Natural killer cell treated with Interleukin-12 subunit alpha and Interleukin-12 subunit beta and Interleukin-15 and Interleukin-18, amount 100 ng/mL, for 72 hours (primary cell): ENCODE results near the gene HAPLN1. TPM values are rescaled to one million over a fixed set of nuclear protein-coding genes. Genes with fewer than 3 reads are reported as not detected.

Experiments used
- ATAC-seq, 2 donors: fragments of 150-1000 bp; cut with Tn5 transposase in 1 of 2; sonication (Bioruptor Pico), chemical (Tn5 transposase) in 1 of 2; 2 replicates each; pipeline ENCODE4 v1.10.0; 2021
- DNase-seq: peaks from one replicate; pipeline ENCODE4 v3.0.0; 2022; ENCODE audit warnings: low spot score
- H3K27ac Mint-ChIP-seq, 2 donors: 1 replicate in 1 of 2; 2 replicates in 1 of 2; pipeline ENCODE4 v1.8.0; 2022; ENCODE audit warnings: mixed read lengths in 2 of 2, mild to moderate bottlenecking in 1 of 2, moderate library complexity in 1 of 2
- H3K27me3 Mint-ChIP-seq, 2 donors: 1 replicate in 1 of 2; 2 replicates in 1 of 2; pipeline ENCODE4 v1.8.0; 2022; ENCODE audit warnings: mixed read lengths in 2 of 2
- H3K36me3 Mint-ChIP-seq: one replicate; pipeline ENCODE4 v1.8.0; 2022; ENCODE audit warnings: mixed read lengths
- H3K4me1 Mint-ChIP-seq, 2 donors: 1 replicate in 1 of 2; 2 replicates in 1 of 2; pipeline ENCODE4 v1.8.0; 2022; ENCODE audit warnings: low read depth in 2 of 2, mixed read lengths in 2 of 2, mild to moderate bottlenecking in 1 of 2
- H3K4me3 Mint-ChIP-seq: one replicate; pipeline ENCODE4 v1.8.0; 2022; ENCODE audit warnings: mixed read lengths
- H3K9me3 Mint-ChIP-seq: 2 replicates; pipeline ENCODE4 v1.8.0; 2022; ENCODE audit warnings: mixed read lengths
- total RNA-seq, 2 donors: library from RNA; stranded (reverse); gene quantifications; one replicate each; pipeline ENCODE4 v1.2.3, GENCODE V29; 2022

Gene HAPLN1
- total RNA-seq, 2 donors from 2014 or later, result not detected

GRCh38 chr5:83645936-83646335 is 74.7 kb downstream of the HAPLN1 start:
- Mint-ChIP-seq H3K4me3 (no peak overlapping the region), H3K27ac (no peak overlapping the region), H3K27me3 (no peaks in the 10 kb centered on the region), H3K4me1 (no peaks in the 10 kb centered on the region), H3K36me3 (no peaks in the 10 kb centered on the region), H3K9me3 (no peaks in the 10 kb centered on the region)
- ATAC-seq (no peak), DNase-seq (no peak)

GRCh38 chr5:83644301-83644700 is 76.4 kb downstream of the HAPLN1 start:
- no peaks in the 10 kb centered on the region for H3K27me3 Mint-ChIP-seq
- H3K4me3 Mint-ChIP-seq, result no peak overlapping the region
- DNase-seq, result no peak
- no peak for ATAC-seq
- no peaks in the 10 kb centered on the region for H3K4me1 Mint-ChIP-seq
- no peaks in the 10 kb centered on the region for H3K9me3 Mint-ChIP-seq
- H3K27ac Mint-ChIP-seq, result no peak overlapping the region
- H3K36me3 Mint-ChIP-seq, result no peaks in the 10 kb centered on the region

- no peak for DNase-seq
- H3K36me3 Mint-ChIP-seq, result no peaks in the 10 kb centered on the region
- no peak overlapping the region for H3K4me3 Mint-ChIP-seq
- H3K27ac Mint-ChIP-seq, result no peak overlapping the region
- no peak for ATAC-seq
- no peaks in the 10 kb centered on the region for H3K27me3 Mint-ChIP-seq
- H3K9me3 Mint-ChIP-seq, result no peaks in the 10 kb centered on the region
- H3K4me1 Mint-ChIP-seq, result no peaks in the 10 kb centered on the region
Observed at GRCh38 chr5:83641946-83642345, 78.7 kb downstream of the HAPLN1 start.

GRCh38 chr5:83639911-83640310 is 80.7 kb downstream of the HAPLN1 start:
- Mint-ChIP-seq H3K27ac (no peak overlapping the region), H3K9me3 (no peaks in the 10 kb centered on the region), H3K4me1 (no peaks in the 10 kb centered on the region), H3K4me3 (no peak overlapping the region), H3K36me3 (no peaks in the 10 kb centered on the region), H3K27me3 (no peaks in the 10 kb centered on the region)
- ATAC-seq, result no peak
- no peak for DNase-seq

GRCh38 chr5:83636156-83636555 is 84.5 kb downstream of the HAPLN1 start:
- Mint-ChIP-seq H3K27me3 (no peaks in the 10 kb centered on the region), H3K36me3 (no peaks in the 10 kb centered on the region), H3K4me3 (no peak overlapping the region), H3K9me3 (no peaks in the 10 kb centered on the region), H3K27ac (no peak overlapping the region), H3K4me1 (no peaks in the 10 kb centered on the region)
- no peak for DNase-seq
- no peak for ATAC-seq

GRCh38 chr5:83633285-83633684 is 87.4 kb downstream of the HAPLN1 start:
- H3K4me3 Mint-ChIP-seq, result no peak overlapping the region
- H3K9me3 Mint-ChIP-seq, result no peaks in the 10 kb centered on the region
- ATAC-seq, result no peak
- DNase-seq, result no peak
- no peak overlapping the region for H3K27ac Mint-ChIP-seq
- H3K4me1 Mint-ChIP-seq, result no peaks in the 10 kb centered on the region
- H3K36me3 Mint-ChIP-seq, result no peaks in the 10 kb centered on the region
- no peaks in the 10 kb centered on the region for H3K27me3 Mint-ChIP-seq

- no peak for ATAC-seq
- Mint-ChIP-seq H3K36me3 (no peaks in the 10 kb centered on the region), H3K4me1 (no peaks in the 10 kb centered on the region), H3K4me3 (no peak overlapping the region), H3K27ac (no peak overlapping the region), H3K9me3 (no peaks in the 10 kb centered on the region), H3K27me3 (no peaks in the 10 kb centered on the region)
- DNase-seq, result no peak
Observed at GRCh38 chr5:83632874-83633273, 87.8 kb downstream of the HAPLN1 start.

GRCh38 chr5:83628360-83628759 is 92.3 kb downstream of the HAPLN1 start:
- ATAC-seq, result no peak
- H3K9me3 Mint-ChIP-seq, result peaks cover 5% of the 10 kb centered on the region
- no peaks in the 10 kb centered on the region for H3K36me3 Mint-ChIP-seq
- no peak overlapping the region for H3K27ac Mint-ChIP-seq
- H3K4me3 Mint-ChIP-seq, result no peak overlapping the region
- DNase-seq, result no peak
- H3K27me3 Mint-ChIP-seq, result no peaks in the 10 kb centered on the region
- H3K4me1 Mint-ChIP-seq, result no peaks in the 10 kb centered on the region

- no peak overlapping the region for H3K27ac Mint-ChIP-seq
- no peak overlapping the region for H3K4me3 Mint-ChIP-seq
- peaks cover 13% of the 10 kb centered on the region for H3K9me3 Mint-ChIP-seq
- H3K27me3 Mint-ChIP-seq, result peaks cover 0 to 1% of the 10 kb centered on the region in 2 donors
- no peaks in the 10 kb centered on the region for H3K36me3 Mint-ChIP-seq
- DNase-seq (no peak), ATAC-seq (no peak)
- no peaks in the 10 kb centered on the region for H3K4me1 Mint-ChIP-seq
Observed at GRCh38 chr5:83614841-83615240, 105.8 kb downstream of the HAPLN1 start.

GRCh38 chr5:83608122-83608521 is 112.5 kb downstream of the HAPLN1 start:
- Mint-ChIP-seq H3K36me3 (no peaks in the 10 kb centered on the region), H3K27me3 (peaks cover 0 to 2% of the 10 kb centered on the region in 2 donors), H3K4me1 (no peaks in the 10 kb centered on the region), H3K4me3 (no peak overlapping the region), H3K9me3 (no peaks in the 10 kb centered on the region), H3K27ac (no peak overlapping the region)
- ATAC-seq (no peak), DNase-seq (no peak)

GRCh38 chr5:83595217-83595616 is 125.4 kb downstream of the HAPLN1 start:
- H3K27me3 Mint-ChIP-seq, result no peaks in the 10 kb centered on the region
- DNase-seq (no peak), ATAC-seq (no peak)
- no peaks in the 10 kb centered on the region for H3K36me3 Mint-ChIP-seq
- H3K4me3 Mint-ChIP-seq, result no peak overlapping the region
- H3K4me1 Mint-ChIP-seq, result no peaks in the 10 kb centered on the region
- H3K27ac Mint-ChIP-seq, result no peak overlapping the region
- peaks cover 2% of the 10 kb centered on the region for H3K9me3 Mint-ChIP-seq

GRCh38 chr5:83590966-83591365 is 129.7 kb downstream of the HAPLN1 start:
- no peaks in the 10 kb centered on the region for H3K9me3 Mint-ChIP-seq
- DNase-seq (no peak), ATAC-seq (no peak)
- no peak overlapping the region for H3K4me3 Mint-ChIP-seq
- no peaks in the 10 kb centered on the region for H3K36me3 Mint-ChIP-seq
- no peak overlapping the region for H3K27ac Mint-ChIP-seq
- no peaks in the 10 kb centered on the region for H3K27me3 Mint-ChIP-seq
- H3K4me1 Mint-ChIP-seq, result no peaks in the 10 kb centered on the region

GRCh38 chr5:83589786-83590185 is 130.9 kb downstream of the HAPLN1 start:
- no peaks in the 10 kb centered on the region for H3K36me3 Mint-ChIP-seq
- ATAC-seq (no peak), DNase-seq (no peak)
- no peak overlapping the region for H3K4me3 Mint-ChIP-seq
- no peaks in the 10 kb centered on the region for H3K4me1 Mint-ChIP-seq
- no peak overlapping the region for H3K27ac Mint-ChIP-seq
- no peaks in the 10 kb centered on the region for H3K27me3 Mint-ChIP-seq
- no peaks in the 10 kb centered on the region for H3K9me3 Mint-ChIP-seq
